H1 (cell line): Measurements from ENCODE around the gene ZNF282.

Experiments used
- KDM4A ChIP-seq: IDR thresholded peaks from one replicate; pipeline ENCODE4 v1.7.1; 2012; ENCODE audit warnings: low read depth, mild to moderate bottlenecking, moderate library complexity, low read length, inconsistent platforms; ENCODE audit not compliant: severe bottlenecking
- POLR2AphosphoS5 ChIP-seq: IDR thresholded peaks from 2 replicates; pipeline ENCODE4 v1.6.1; 2011; ENCODE audit warnings: low read depth, low read length
- RNF2 ChIP-seq: fragments of 200-900, 300-1000 bp; sonication (generic); IDR thresholded peaks from 2 replicates; pipeline ENCODE4 v1.7.1; 2016; ENCODE audit warnings: borderline replicate concordance, low read depth, mild to moderate bottlenecking, antibody characterized with exemption, low read length; ENCODE audit not compliant: poor library complexity, severe bottlenecking; ENCODE audit errors: missing control alignments
- SP2 ChIP-seq: IDR thresholded peaks from 2 replicates; pipeline ENCODE4 v1.6.1; 2012; ENCODE audit warnings: mild to moderate bottlenecking, low read length, inconsistent platforms
- SRF ChIP-seq: IDR thresholded peaks from 2 replicates; pipeline ENCODE4 v1.6.1; 2011; ENCODE audit warnings: mild to moderate bottlenecking, low read depth, low read length, moderate library complexity
- TF ChIP-seq, protein P1 (sequence below), 3 experiments: IDR thresholded peaks; 1 replicate in 2 of 3; 2 replicates in 1 of 3; pipeline versions ENCODE4 v1.5.1 to v1.6.1; 2011; ENCODE audit warnings: low read length in 3 of 3, mild to moderate bottlenecking in 3 of 3, inconsistent platforms in 2 of 3, low read depth in 1 of 3, moderate library complexity in 1 of 3; ENCODE audit not compliant: insufficient read depth in 1 of 3; ENCODE audit errors: control extremely low read depth in 1 of 3

- TF ChIP-seq RNF2: no peak
- no peak for TF ChIP-seq SP2
- TF ChIP-seq SRF: no peak
- TF ChIP-seq, protein P1, sequence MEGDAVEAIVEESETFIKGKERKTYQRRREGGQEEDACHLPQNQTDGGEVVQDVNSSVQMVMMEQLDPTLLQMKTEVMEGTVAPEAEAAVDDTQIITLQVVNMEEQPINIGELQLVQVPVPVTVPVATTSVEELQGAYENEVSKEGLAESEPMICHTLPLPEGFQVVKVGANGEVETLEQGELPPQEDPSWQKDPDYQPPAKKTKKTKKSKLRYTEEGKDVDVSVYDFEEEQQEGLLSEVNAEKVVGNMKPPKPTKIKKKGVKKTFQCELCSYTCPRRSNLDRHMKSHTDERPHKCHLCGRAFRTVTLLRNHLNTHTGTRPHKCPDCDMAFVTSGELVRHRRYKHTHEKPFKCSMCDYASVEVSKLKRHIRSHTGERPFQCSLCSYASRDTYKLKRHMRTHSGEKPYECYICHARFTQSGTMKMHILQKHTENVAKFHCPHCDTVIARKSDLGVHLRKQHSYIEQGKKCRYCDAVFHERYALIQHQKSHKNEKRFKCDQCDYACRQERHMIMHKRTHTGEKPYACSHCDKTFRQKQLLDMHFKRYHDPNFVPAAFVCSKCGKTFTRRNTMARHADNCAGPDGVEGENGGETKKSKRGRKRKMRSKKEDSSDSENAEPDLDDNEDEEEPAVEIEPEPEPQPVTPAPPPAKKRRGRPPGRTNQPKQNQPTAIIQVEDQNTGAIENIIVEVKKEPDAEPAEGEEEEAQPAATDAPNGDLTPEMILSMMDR (IDR thresholded peaks at IDR 0.05; ENCODE audit: control extremely low read depth in 1 of 3, insufficient read depth in 1 of 3, low read depth in 1 of 3, low read length in 3 of 3): no peak
- no peak for TF ChIP-seq POLR2AphosphoS5
- no peak for TF ChIP-seq KDM4A
Measured at GRCh38 chr7:149194799-149195179, 557 bp upstream of the ZNF282 start.
